Measurements from ENCODE around the gene HEXIM1.

Gene HEXIM1

GRCh38 chr17:45147581-45148182 lies 593 bp upstream of the HEXIM1 start:
- DNase-seq = peak; percentile 83

- DNase-seq = peak; percentile 66
Observed at GRCh38 chr17:45149037-45149668, 878 bp downstream of the HEXIM1 start.

GRCh38 chr17:45149669-45150664 lies 1.7 kb downstream of the HEXIM1 start:
- no peak for DNase-seq

GRCh38 chr17:45150911-45151809 lies 2.9 kb downstream of the HEXIM1 start:
- DNase-seq = no peak

- no peak for DNase-seq
Observed at GRCh38 chr17:45155029-45155428, 6.8 kb downstream of the HEXIM1 start.

- DNase-seq = no peak
Observed at GRCh38 chr17:45155483-45155882, 7.2 kb downstream of the HEXIM1 start.

GRCh38 chr17:45156242-45156641 lies 8.0 kb downstream of the HEXIM1 start:
- no peak for DNase-seq

- peak; percentile 57 for DNase-seq
Observed at GRCh38 chr17:45160447-45161287, 12.4 kb downstream of the HEXIM1 start.

- peak; percentile 100 for DNase-seq
Observed at GRCh38 chr17:45161288-45162024, 13.2 kb downstream of the HEXIM1 start, which contains the start of gene HEXIM2. Gene HEXIM2 (plus strand): TSS chr17:45161875. CDS start chr17:45162794, 919 bp downstream.

- no peak for DNase-seq
Observed at GRCh38 chr17:45162025-45162687, 13.9 kb downstream of the HEXIM1 start.

- DNase-seq = no peak
Observed at GRCh38 chr17:45164734-45165269, 16.5 kb downstream of the HEXIM1 start.

GRCh38 chr17:45168991-45169752 lies 20.9 kb downstream of the HEXIM1 start:
- DNase-seq = no peak

GRCh38 chr17:45170280-45170930 lies 22.1 kb downstream of the HEXIM1 start:
- no peak for DNase-seq

- no peak for DNase-seq
Observed at GRCh38 chr17:45170931-45171337, 22.7 kb downstream of the HEXIM1 start.

- no peak for DNase-seq
Observed at GRCh38 chr17:45171338-45172231, 23.3 kb downstream of the HEXIM1 start.

GRCh38 chr17:45172232-45172540 lies 23.9 kb downstream of the HEXIM1 start:
- DNase-seq = no peak

- DNase-seq = peak; percentile 34
Observed at GRCh38 chr17:45172541-45173286, 24.4 kb downstream of the HEXIM1 start.
